Body of pancreas (tissue), 4 donors: ENCODE data around the gene OR52M1. TPM values are rescaled to one million over a fixed set of nuclear protein-coding genes. Genes with fewer than 3 reads are reported as not detected.

ENCODE experiments used
- ATAC-seq: fragments of 150-250 bp; one replicate; pipeline ENCODE4 v1.9.1; 2016
- DNase-seq, 4 donors: peaks; one replicate each; pipeline ENCODE4 v3.0.0-alpha.2; 2019
- H3K27ac ChIP-seq, 4 donors: fragments of 200-600 bp; sonication (generic); 1 replicate in 3 of 4; 2 replicates in 1 of 4; pipeline versions ENCODE4 v1.5.1 to v1.6.1; 2016 to 2019; ENCODE audit warnings: mild to moderate bottlenecking in 1 of 4, mixed read lengths in 1 of 4, moderate library complexity in 1 of 4
- H3K27me3 ChIP-seq, 2 donors: fragments of 200-600 bp; sonication (generic); one replicate each; pipeline ENCODE4 v1.6.0; 2016; ENCODE audit warnings: mild to moderate bottlenecking in 1 of 2
- H3K36me3 ChIP-seq, 2 donors: fragments of 200-600 bp; sonication (generic); replicated peaks in 1 of 2; 2 replicates each; pipeline ENCODE4 v1.5.1; 2016; ENCODE audit warnings: low read depth in 2 of 2; ENCODE audit not compliant: insufficient read depth in 1 of 2
- H3K4me1 ChIP-seq: fragments of 200-600 bp; sonication (generic); one replicate; pipeline ENCODE4 v1.6.0; 2016
- H3K4me3 ChIP-seq, 2 donors: fragments of 200-600 bp; sonication (generic); 1 replicate in 1 of 2; 2 replicates in 1 of 2; pipeline ENCODE4 v1.5.1; 2016 to 2019
- H3K9me3 ChIP-seq, 3 donors: fragments of 200-600 bp; sonication (generic); 1 replicate in 2 of 3; 2 replicates in 1 of 3; pipeline ENCODE4 v1.5.1; 2016
- CTCF ChIP-seq, 7 experiments: fragments of 450-650 bp in 4 of 7; fragments of 200-600 bp in 3 of 7; sonication (generic) in 3 of 7; IDR thresholded peaks; one replicate each; pipeline ENCODE4 v1.5.1; 2016 to 2019; ENCODE audit warnings: antibody characterized with exemption in 7 of 7
- POLR2A ChIP-seq, 3 donors: fragments of 450-650 bp; IDR thresholded peaks; one replicate each; pipeline ENCODE4 v1.6.1; 2016; ENCODE audit warnings: antibody characterized with exemption in 3 of 3, mild to moderate bottlenecking in 2 of 3
- WGBS, 2 donors: methylation state at CpG; one replicate each; pipeline ENCODE4 v1.1.5; 2017; 5-methylcytosine and 5-hydroxymethylcytosine counted together
- intact Hi-C: fragments of 100-400 bp; cut with DNase I; formaldehyde crosslinking; loops from one replicate; pipeline ENCODE4 v1.15.1; 2023
- total RNA-seq, 2 donors: library from RNA; depleted of rRNA; stranded (reverse); fragments of >200 nt; gene quantifications; one replicate each; pipeline ENCODE4 v1.1.0, GENCODE V29; 2016

OR52M1 gene
- total RNA-seq, 2 donors from 2014 or later, result not detected

- ATAC-seq, result peak; percentile 62
- DNase-seq, result peak; percentile 34 to 59 (median 36)
Observed at GRCh38 chr11:4559527-4560440, 14.8 kb downstream of the OR52M1 start.

GRCh38 chr11:4560467-4560866, 15.5 kb downstream of the OR52M1 start:
- DNase-seq (peak in 1 of 4 donors; percentile 4), ATAC-seq (peak; percentile 79)
- Histone ChIP-seq H3K27me3 (no peaks in the 10 kb centered on the region), H3K4me3 (no peak overlapping the region), H3K4me1 (peaks cover 28% of the 10 kb centered on the region), H3K36me3 (no peaks in the 10 kb centered on the region), H3K27ac (peak overlapping the region in 3 of 4 donors; percentile 53 to 55 (median 54)), H3K9me3 (no peaks in the 10 kb centered on the region)
- no peak for TF ChIP-seq CTCF (IDR thresholded peaks at IDR 0.05)
- no peak for TF ChIP-seq POLR2A (IDR thresholded peaks at IDR 0.05)
- intact Hi-C loops, result no loop called here
- WGBS, 2 donors, result 23 to 39% methylated on average over 1 of the region's 1 CpG

More at GRCh38 chr11:4559527-4560440, 14.8 kb downstream of the OR52M1 start:
- 30 to 55% methylated on average over 2 to 8 of the region's 8 CpGs for WGBS, 2 donors
- Histone ChIP-seq H3K27me3 (no peaks in the 10 kb centered on the region), H3K4me1 (peaks cover 28% of the 10 kb centered on the region), H3K27ac (peak overlapping the region; percentile 23 to 55 (median 54)), H3K4me3 (no peak overlapping the region), H3K9me3 (no peaks in the 10 kb centered on the region), H3K36me3 (no peaks in the 10 kb centered on the region)
- TF ChIP-seq CTCF (IDR thresholded peaks at IDR 0.05) (no peak), POLR2A (IDR thresholded peaks at IDR 0.05) (no peak)
- intact Hi-C loops, result no loop called here

- H3K9me3 ChIP-seq, result no peaks in the 10 kb centered on the region
- no peaks in the 10 kb centered on the region for H3K36me3 ChIP-seq
- H3K27me3 ChIP-seq, result no peaks in the 10 kb centered on the region
- intact Hi-C loops, result no loop called here
- DNase-seq, result no peak
- TF ChIP-seq CTCF (IDR thresholded peaks at IDR 0.05) (no peak), POLR2A (IDR thresholded peaks at IDR 0.05) (no peak)
- 81 to 97% methylated on average over 3 of the region's 3 CpGs for WGBS, 2 donors
- ATAC-seq, result no peak
- H3K4me3 ChIP-seq, result no peak overlapping the region
- H3K4me1 ChIP-seq, result peaks cover 11% of the 10 kb centered on the region
- H3K27ac ChIP-seq, result no peak overlapping the region
Observed at GRCh38 chr11:4565371-4565770, 20.4 kb downstream of the OR52M1 start.

GRCh38 chr11:4569075-4569474, 24.1 kb downstream of the OR52M1 start:
- H3K36me3 ChIP-seq, result no peaks in the 10 kb centered on the region
- TF ChIP-seq CTCF (IDR thresholded peaks at IDR 0.05) (no peak), POLR2A (IDR thresholded peaks at IDR 0.05) (no peak)

More at GRCh38 chr11:4569075-4569474, 24.1 kb downstream of the OR52M1 start:
- intact Hi-C loops, result no loop called here
- DNase-seq (no peak), ATAC-seq (no peak)
- no peaks in the 10 kb centered on the region for H3K9me3 ChIP-seq
- H3K27ac ChIP-seq, result no peak overlapping the region
- H3K4me3 ChIP-seq, result no peak overlapping the region
- H3K27me3 ChIP-seq, result no peaks in the 10 kb centered on the region
- H3K4me1 ChIP-seq, result no peaks in the 10 kb centered on the region
- 87 to 90% methylated on average over 18 of the region's 18 CpGs for WGBS, 2 donors
